NCI-H345 treated with DMSO at 0.1 percent for 48 hours (cell line): ENCODE measurements around the gene PRKAB2.
"Not testable (repeated sequence)": the region's sequence is repeated elsewhere in the genome, so short reads cannot be mapped to it uniquely, and the experiment has no call there.

Source experiments
- DNase-seq: peaks from one replicate; lab custom pipeline; 2025; ENCODE audit not compliant: unreplicated experiment; lab: John Stamatoyannopoulos, UW

Gene PRKAB2

DNA sequence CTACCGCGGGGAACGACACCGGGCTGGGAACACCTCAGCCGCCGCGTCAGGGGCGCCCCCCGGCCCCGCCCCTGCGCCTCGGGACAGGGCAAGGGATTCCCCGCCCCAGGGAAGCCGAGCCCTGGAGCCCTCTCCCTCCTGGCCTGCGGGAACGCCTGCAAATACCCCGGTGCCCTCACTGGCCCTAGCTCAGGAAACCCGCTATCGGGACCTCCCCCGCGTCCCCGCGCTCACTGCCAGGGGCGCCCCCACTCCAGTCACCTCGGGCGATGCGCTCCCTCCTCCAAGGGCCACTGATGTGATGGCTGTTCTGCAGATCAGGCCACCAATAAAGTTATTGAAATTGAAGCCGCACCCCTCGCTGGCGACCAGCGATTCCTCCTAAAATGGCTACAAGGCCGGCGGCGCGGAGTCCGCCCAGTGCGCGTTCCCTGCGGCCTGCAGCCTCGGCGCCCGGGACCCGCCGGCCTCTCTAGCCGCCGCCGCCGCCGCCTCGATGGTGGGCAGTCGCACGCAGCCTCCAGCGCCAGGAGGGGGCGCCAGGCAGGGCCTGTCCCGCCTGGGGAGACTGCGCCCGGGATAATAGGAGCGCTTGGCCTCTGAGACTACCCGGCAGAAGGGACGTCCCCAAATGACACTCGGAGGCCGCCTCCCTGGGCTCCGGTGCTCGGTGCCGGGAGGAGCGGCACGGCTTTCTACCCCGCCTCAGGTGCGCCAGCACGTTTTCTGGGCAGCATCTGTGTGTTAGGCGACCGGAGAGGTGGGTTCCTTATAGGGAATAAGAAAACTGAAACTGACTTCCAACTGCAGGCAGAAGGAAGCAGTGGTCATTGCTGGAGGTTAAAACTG, at the start of gene PRKAB2:
Gene PRKAB2, minus strand, starts transcription at position 303 of the 849 bp plus-strand sequence. CDS start 326 bp downstream, outside the sequence.
- peak; percentile 100 for DNase-seq

GRCh38 chr1:147218606-147219005, 46.3 kb upstream of the PRKAB2 start:
- DNase-seq: no peak

DNA sequence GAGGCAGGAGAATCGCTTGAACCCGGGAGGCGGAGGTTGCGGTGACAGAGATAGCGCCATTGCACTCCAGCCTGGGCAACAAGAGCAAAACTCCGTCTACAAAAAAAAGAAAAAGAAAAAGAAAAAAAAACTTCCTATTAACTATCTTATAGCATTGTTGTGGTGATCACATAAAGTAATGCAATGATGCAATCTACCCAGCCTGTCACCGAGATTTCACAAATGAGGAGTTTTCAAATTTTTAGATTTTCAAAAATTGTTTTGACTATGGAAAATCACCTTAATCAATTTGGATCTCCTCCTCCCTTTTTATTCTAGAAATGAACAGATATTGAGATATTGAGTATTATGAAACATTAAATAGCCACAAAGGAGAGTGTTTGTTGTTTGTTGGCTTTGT, 44.9 kb upstream of the PRKAB2 start:
- DNase-seq: no peak

DNA sequence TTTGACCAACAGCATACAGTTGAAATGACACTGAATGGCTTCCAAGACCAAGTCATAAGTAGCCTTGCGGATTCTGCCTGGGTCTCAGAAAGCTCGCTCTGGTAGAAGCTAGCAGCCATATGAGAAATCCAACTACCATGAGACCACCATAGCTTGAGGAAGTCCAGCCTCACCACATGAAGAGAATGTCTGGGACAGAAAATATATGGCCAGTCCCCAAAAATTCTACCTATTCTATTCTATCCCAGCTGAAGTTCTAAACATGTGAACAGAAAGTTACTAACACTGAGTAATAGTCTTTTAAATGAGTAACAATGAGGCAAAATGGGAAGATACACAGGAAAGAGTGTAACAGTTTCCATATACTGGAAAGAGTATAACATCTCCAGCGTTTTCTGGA, 43.9 kb upstream of the PRKAB2 start:
- DNase-seq: no peak

GRCh38 chr1:147215540-147215916, 43.3 kb upstream of the PRKAB2 start:
- DNase-seq: no peak

- DNase-seq: no peak
These were observed 42.7 kb upstream of the PRKAB2 start for GRCh38 chr1:147214842-147215539.

DNA sequence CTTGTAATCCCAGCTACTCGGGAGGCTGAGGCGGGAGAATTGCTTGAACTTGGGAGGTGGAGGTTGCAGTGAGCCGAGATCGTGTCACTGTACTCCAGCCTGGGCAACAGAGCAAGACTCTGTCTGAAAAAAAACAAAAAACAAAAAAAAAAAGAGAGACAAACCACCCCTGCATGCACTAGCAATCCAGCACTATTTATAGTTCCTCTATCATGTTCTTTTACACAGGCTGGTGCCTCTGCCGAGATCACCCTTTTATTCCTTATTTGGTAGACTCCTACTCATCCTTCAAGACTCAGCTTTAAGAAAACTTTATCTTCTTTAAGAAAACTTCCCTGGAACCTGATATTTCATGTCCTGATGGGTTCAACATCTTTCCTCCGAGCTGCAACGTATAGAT, 42.1 kb upstream of the PRKAB2 start:
- no peak for DNase-seq

- no peak for DNase-seq
These were observed 41.0 kb upstream of the PRKAB2 start for GRCh38 chr1:147213271-147213670.

DNA sequence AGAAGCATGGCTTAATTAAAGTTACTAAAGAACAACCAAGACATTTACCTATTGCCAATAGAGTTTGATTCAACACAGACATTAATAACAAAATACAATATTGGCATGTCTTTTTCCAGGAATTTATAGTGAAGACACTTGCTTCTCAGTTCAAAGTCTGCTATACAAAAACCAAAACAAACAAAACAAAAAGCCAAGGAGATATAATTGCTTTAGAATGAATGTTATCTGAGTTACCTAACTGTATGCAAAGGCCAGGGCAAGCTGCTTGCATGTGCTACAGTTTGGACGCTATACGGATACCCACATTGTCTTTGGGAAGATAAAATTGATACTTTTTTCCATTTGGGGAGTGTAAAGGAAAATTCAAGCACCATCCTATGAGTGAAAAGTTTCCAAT, 39.3 kb upstream of the PRKAB2 start:
- DNase-seq: no peak

- DNase-seq: no peak
These were observed 38.7 kb upstream of the PRKAB2 start for GRCh38 chr1:147210987-147211386.

- no peak for DNase-seq
These were observed 37.9 kb upstream of the PRKAB2 start for GRCh38 chr1:147209825-147210821.

GRCh38 chr1:147208619-147209018, 36.3 kb upstream of the PRKAB2 start:
- DNase-seq: no peak

GRCh38 chr1:147207192-147207591, 34.9 kb upstream of the PRKAB2 start:
- no peak for DNase-seq

DNA sequence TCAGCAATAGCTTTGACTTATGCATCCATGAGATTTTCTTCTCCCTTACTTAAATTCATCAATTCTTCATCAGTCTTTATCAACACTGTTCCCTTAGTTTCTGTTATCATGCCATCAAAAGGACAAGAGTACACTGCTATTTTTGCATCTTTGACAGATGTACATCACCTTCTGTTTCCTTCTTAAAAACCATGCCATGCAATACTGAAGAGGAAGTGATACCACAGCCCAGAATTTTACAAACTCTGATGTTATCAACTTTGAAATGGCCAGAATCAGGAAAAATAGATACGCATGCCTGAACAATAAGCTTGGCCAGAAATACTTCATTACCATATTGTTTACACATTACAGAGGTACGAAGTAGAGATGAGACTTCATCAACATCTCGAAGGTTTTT, 31.8 kb upstream of the PRKAB2 start:
- DNase-seq: no peak

DNA sequence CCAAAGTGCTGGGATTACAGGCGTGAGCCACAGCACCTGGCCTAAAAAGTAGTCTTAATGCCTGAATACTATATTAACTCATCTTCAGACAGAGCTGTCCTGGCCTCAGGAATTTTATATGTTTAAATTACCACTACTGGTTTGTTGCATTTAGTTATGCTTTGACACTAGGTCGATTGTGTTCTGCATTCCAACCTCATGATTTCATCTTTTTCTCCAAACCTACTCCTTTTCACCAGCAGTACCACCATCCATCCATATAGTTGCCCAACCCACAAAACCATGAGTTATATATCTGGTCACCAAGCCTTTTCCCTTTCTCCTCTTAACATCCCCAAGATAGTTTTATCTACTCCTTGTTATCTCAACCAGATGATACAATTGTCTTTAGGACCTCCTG, 30.3 kb upstream of the PRKAB2 start:
- no peak for DNase-seq

DNA sequence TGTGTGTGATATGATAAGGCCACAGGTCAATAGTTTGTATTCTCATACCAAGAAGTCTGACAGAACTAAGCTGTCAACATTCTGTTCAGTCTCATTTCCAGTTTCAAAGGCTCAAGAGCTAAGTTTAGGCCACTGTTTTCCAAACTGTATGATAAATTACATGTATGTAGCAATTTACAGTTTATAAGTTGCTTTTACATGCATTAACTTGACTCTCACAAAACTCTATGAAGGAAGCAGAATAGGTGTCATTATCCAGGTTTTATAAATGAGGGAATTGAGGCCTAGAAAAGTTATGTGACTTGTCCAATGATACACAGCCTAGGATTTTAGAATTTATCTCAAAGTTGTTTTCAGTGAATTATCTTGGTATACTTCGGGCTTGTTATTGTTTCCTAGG, 29.5 kb upstream of the PRKAB2 start:
- no peak for DNase-seq

GRCh38 chr1:147201276-147201675, 29.0 kb upstream of the PRKAB2 start:
- DNase-seq: no peak

DNA sequence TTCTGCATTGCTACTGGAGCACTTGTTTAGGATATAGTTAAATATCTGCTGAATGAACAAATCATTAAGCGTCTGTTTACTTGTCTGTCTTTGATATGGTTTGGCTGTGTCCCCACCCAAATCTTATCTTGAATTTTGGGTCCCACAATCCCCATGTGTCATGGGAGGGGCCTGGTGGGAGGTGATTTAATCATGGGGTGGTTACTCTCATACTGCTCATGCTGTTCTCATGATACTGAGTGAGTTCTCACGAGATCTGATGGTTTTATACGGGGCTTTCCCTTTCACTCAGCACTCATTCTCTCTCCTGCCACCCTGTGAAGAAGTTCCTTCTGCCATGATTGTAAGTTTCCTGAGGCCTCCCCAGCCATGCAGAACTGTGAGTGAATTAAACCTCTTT, 25.1 kb upstream of the PRKAB2 start:
- not testable (repeated sequence) for DNase-seq

GRCh38 chr1:147189514-147189913, 17.2 kb upstream of the PRKAB2 start:
- DNase-seq: no peak

DNA sequence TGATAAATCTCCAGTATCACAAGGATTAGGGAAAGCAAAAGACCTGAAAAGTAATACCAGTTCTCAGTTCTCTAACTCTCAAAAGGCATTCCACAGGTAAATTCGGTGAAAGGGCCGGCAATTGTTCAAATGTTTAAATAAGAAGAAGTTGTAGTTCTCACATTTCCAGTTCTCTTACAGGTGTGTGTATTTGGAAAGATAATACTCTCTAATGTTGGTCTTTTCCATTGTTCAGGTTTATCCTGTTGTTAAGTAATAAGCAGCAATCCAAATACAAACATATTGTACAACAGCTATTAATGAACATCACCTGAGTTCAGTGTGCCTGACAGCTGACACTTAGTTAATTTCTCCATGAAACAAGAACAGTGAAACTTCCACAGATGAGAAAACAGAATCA, 13.2 kb upstream of the PRKAB2 start:
- DNase-seq: no peak
